ENCODE results near the gene MEGF6. TPM values are rescaled to one million over a fixed set of nuclear protein-coding genes. Genes with fewer than 3 reads are reported as not detected.
A peak's percentile ranks its signal among the peaks of the same experiment; 100 is the strongest.

The MEGF6 gene
- total RNA-seq, 3 donors from 2014 or later: 19.3 to 32.1 (median 24.2) TPM

DNA sequence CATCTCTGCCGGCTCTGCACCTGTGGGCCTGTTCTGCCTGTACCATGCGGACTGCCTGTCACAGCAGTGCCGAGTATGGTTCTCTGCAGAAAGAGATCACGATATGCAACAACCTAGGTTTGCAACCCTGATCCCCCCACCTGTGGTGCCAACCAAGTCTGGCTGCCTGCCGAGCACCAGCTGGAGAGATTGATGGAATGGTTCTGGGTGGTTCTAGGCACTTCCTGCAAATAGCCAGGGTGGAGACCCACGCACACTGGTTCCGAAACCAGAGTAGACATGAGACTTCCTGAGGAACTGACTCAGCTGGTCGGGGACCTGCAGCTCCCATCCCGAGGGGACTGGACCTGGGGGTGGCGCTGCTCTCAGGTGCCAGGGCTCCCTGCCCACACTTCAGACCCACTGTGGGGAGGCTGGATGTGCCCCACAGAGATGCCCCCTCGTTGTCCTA, 18.9 kb upstream of the MEGF6 start:
- no peak overlapping the region for H3K4me3 ChIP-seq
- no peak overlapping the region for H3K27ac ChIP-seq
- intact Hi-C loops (cut with DNase I; ENCODE audit: low total_unique reads): no loop called here
- peaks cover 7% of the 10 kb centered on the region for H3K36me3 ChIP-seq
- no peak for TF ChIP-seq POLR2A (IDR thresholded peaks at IDR 0.05)
- TF ChIP-seq POLR2AphosphoS5 (IDR thresholded peaks at IDR 0.05): no peak
- TF ChIP-seq, protein P1, sequence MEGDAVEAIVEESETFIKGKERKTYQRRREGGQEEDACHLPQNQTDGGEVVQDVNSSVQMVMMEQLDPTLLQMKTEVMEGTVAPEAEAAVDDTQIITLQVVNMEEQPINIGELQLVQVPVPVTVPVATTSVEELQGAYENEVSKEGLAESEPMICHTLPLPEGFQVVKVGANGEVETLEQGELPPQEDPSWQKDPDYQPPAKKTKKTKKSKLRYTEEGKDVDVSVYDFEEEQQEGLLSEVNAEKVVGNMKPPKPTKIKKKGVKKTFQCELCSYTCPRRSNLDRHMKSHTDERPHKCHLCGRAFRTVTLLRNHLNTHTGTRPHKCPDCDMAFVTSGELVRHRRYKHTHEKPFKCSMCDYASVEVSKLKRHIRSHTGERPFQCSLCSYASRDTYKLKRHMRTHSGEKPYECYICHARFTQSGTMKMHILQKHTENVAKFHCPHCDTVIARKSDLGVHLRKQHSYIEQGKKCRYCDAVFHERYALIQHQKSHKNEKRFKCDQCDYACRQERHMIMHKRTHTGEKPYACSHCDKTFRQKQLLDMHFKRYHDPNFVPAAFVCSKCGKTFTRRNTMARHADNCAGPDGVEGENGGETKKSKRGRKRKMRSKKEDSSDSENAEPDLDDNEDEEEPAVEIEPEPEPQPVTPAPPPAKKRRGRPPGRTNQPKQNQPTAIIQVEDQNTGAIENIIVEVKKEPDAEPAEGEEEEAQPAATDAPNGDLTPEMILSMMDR (IDR thresholded peaks at IDR 0.05): no peak
- no peaks in the 10 kb centered on the region for H3K27me3 ChIP-seq
- no peak for DNase-seq (ENCODE audit: low spot score in 2 of 2)
- no peaks in the 10 kb centered on the region for H3K4me1 ChIP-seq
- H3K9me3 ChIP-seq: no peaks in the 10 kb centered on the region

DNA sequence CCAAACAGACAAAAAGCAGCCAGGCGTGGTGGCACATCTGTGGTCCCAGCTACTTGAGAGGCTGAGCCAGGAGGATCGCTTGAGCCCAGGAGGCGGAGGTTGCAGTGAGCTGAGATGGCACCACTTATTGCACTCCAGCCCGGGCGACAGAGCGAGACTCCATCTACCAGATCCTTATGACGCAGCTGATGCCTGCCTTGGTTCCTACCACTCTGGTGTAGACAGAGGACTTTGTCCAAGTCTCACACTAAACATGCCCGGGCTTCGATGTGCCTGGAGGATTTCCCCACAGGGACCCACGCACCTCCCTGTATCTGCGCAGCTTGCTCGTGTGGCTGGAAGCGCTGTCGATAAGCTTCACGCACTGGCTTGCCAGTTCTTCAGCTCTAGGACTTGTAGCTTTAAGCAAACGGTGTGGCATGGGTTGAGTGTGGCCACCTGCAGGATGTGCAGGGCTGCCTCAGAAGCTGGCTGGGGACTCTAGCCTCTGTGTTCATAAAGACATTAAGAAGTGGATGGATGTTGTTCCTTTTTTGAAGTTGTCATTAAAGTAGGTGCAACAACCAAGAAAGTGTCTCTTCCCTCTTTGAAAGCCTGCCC, 18.4 kb upstream of the MEGF6 start:
- intact Hi-C loops (cut with DNase I; ENCODE audit: low total_unique reads): no loop called here
- peaks cover 7% of the 10 kb centered on the region for H3K36me3 ChIP-seq
- TF ChIP-seq, protein P1 (IDR thresholded peaks at IDR 0.05): no peak
- TF ChIP-seq POLR2A (IDR thresholded peaks at IDR 0.05) (no peak), POLR2AphosphoS5 (IDR thresholded peaks at IDR 0.05) (no peak)
- H3K9me3 ChIP-seq: no peaks in the 10 kb centered on the region
- H3K4me3 ChIP-seq: no peak overlapping the region
- H3K27ac ChIP-seq: no peak overlapping the region
- no peaks in the 10 kb centered on the region for H3K4me1 ChIP-seq
- DNase-seq (ENCODE audit: low spot score in 2 of 2): no peak
- no peaks in the 10 kb centered on the region for H3K27me3 ChIP-seq

DNA sequence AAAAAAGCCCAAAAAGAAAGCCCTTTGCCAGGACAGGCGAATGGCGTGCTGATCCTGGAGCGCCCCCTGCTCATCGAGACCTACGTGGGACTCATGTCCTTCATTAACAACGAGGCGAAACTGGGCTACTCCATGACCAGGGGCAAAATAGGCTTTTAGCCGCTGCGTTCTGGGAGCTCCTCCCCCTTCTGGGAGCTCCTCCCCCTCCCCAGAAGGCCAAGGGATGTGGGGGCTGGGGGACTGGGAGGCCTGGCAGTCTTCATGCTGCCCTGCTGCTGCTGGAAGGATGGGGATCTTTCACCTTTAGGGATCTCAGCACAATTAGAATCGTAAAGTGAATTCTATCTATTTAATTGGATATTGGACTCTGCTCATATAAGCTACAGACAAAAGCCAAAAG, 17.1 kb upstream of the MEGF6 start:
- H3K27me3 ChIP-seq: no peaks in the 10 kb centered on the region
- H3K36me3 ChIP-seq: peaks cover 7% of the 10 kb centered on the region
- intact Hi-C loops (cut with DNase I; ENCODE audit: low total_unique reads): no loop called here
- no peaks in the 10 kb centered on the region for H3K9me3 ChIP-seq
- peaks cover 0 to 2% of the 10 kb centered on the region in 2 donors for H3K4me1 ChIP-seq
- H3K4me3 ChIP-seq: no peak overlapping the region
- no peak for DNase-seq (ENCODE audit: low spot score in 2 of 2)
- TF ChIP-seq POLR2A (IDR thresholded peaks at IDR 0.05) (no peak), POLR2AphosphoS5 (IDR thresholded peaks at IDR 0.05) (no peak)
- TF ChIP-seq, protein P1 (IDR thresholded peaks at IDR 0.05): no peak
- no peak overlapping the region for H3K27ac ChIP-seq

DNA sequence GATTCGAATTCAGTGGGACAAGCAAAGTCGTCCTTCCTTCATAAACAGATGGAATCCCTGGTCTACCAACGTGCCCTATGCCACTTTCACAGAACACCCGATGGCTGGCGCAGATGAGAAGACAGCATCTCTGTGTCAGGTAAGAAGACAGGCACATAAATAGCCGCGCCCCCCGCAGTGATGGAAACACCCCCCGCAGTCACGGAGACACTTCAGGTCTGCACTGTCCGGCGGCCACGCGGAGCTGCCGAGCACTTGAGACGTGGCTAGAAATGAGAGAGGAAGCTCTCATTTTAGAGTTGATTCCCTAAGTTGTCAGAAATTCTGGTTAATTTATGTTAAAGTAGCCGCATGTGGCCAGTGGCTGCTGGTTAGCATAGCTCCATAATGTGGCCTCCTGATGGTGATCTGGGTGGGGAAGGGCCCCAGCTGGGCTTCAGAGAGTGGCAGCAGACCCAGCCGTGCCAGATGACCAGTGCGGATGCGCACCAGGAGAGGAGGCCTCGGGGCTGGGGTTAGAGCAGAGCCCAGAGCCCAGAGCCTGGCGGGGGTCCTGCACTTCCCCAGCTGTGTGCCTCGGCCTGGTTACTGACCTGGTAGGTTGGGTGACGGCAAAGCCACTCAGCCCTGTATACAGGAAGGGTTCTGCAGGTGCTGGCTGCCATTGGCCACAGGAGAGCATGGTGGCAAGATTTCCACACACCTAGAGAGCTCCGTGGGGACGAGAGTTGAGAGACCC, 16.4 kb upstream of the MEGF6 start:
- Histone ChIP-seq H3K27me3 (no peaks in the 10 kb centered on the region), H3K4me1 (peaks cover 6% of the 10 kb centered on the region in 2 donors), H3K27ac (no peak overlapping the region), H3K4me3 (no peak overlapping the region), H3K9me3 (no peaks in the 10 kb centered on the region), H3K36me3 (peaks cover 7% of the 10 kb centered on the region)
- DNase-seq (ENCODE audit: low spot score in 2 of 2): no peak
- intact Hi-C loops (cut with DNase I; ENCODE audit: low total_unique reads): no loop called here
- TF ChIP-seq, protein P1 (IDR thresholded peaks at IDR 0.05): no peak
- TF ChIP-seq POLR2AphosphoS5 (IDR thresholded peaks at IDR 0.05) (no peak), POLR2A (IDR thresholded peaks at IDR 0.05) (no peak)

DNA sequence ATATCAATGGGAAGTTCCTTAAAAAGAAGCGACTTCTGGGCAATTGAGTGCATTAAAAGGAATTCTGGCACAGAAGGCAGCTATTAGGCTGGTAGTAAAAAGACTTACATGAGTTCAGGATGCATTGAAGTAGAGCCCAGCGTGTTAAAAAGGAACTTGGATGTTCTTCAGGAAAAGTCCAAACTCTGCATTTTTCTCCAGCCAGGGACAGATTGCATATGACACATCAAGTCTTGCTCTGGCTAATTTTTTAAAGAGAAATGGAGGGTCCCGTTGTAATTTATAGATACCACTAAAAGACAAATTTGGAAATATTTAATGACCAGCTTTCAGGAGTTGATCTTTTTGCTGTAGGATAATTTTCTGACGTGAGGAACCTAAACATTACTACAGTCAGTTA, 14.7 kb upstream of the MEGF6 start:
- no peaks in the 10 kb centered on the region for H3K27me3 ChIP-seq
- H3K4me3 ChIP-seq: peak overlapping the region; percentile 91 to 100 (median 96)
- intact Hi-C loops (cut with DNase I; ENCODE audit: low total_unique reads): no loop called here

More for the DNA sequence above, 14.7 kb upstream of the MEGF6 start:
- H3K36me3 ChIP-seq: peaks cover 7% of the 10 kb centered on the region
- no peak for DNase-seq (ENCODE audit: low spot score in 2 of 2)
- TF ChIP-seq POLR2AphosphoS5 (IDR thresholded peaks at IDR 0.05) (no peak), POLR2A (IDR thresholded peaks at IDR 0.05) (no peak)
- TF ChIP-seq, protein P1 (IDR thresholded peaks at IDR 0.05): no peak
- no peaks in the 10 kb centered on the region for H3K9me3 ChIP-seq
- H3K4me1 ChIP-seq: peaks cover 6% of the 10 kb centered on the region in 2 donors
- H3K27ac ChIP-seq: no peak overlapping the region
